OCI-LY7 (cell line): ENCODE data around the gene ADPRHL1.

Experiments used
- EZH2phosphoT487 ChIP-seq: fragments of 200-600 bp; sonication (generic); IDR thresholded peaks from 2 replicates; pipeline ENCODE4 v1.6.1; 2018; ENCODE audit warnings: low read depth, borderline replicate concordance, mild to moderate bottlenecking, mixed run types, antibody characterized with exemption, low read length, moderate library complexity, mixed read lengths
- TF ChIP-seq, protein P1 (sequence below): fragments of 200-600 bp; sonication (generic); conservative IDR thresholded peaks from 2 replicates; pipeline ENCODE4 v1.5.1; 2014; ENCODE audit warnings: mild to moderate bottlenecking, antibody characterized with exemption, low read length, moderate library complexity, mixed read lengths

- TF ChIP-seq, protein P1, sequence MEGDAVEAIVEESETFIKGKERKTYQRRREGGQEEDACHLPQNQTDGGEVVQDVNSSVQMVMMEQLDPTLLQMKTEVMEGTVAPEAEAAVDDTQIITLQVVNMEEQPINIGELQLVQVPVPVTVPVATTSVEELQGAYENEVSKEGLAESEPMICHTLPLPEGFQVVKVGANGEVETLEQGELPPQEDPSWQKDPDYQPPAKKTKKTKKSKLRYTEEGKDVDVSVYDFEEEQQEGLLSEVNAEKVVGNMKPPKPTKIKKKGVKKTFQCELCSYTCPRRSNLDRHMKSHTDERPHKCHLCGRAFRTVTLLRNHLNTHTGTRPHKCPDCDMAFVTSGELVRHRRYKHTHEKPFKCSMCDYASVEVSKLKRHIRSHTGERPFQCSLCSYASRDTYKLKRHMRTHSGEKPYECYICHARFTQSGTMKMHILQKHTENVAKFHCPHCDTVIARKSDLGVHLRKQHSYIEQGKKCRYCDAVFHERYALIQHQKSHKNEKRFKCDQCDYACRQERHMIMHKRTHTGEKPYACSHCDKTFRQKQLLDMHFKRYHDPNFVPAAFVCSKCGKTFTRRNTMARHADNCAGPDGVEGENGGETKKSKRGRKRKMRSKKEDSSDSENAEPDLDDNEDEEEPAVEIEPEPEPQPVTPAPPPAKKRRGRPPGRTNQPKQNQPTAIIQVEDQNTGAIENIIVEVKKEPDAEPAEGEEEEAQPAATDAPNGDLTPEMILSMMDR: no peak
- TF ChIP-seq EZH2phosphoT487: no peak
These were observed at the start of gene ADPRHL1 for GRCh38 chr13:113452942-113453901.
